NCI-H69 (cell line): ENCODE results near the gene SIGLECL1.
"Not testable (repeated sequence)": the region's sequence is repeated elsewhere in the genome, so short reads cannot be mapped to it uniquely, and the experiment has no call there.

Source experiments
- DNase-seq: peaks from one replicate; lab custom pipeline; 2025; lab: John Stamatoyannopoulos, UW

The SIGLECL1 gene

DNA sequence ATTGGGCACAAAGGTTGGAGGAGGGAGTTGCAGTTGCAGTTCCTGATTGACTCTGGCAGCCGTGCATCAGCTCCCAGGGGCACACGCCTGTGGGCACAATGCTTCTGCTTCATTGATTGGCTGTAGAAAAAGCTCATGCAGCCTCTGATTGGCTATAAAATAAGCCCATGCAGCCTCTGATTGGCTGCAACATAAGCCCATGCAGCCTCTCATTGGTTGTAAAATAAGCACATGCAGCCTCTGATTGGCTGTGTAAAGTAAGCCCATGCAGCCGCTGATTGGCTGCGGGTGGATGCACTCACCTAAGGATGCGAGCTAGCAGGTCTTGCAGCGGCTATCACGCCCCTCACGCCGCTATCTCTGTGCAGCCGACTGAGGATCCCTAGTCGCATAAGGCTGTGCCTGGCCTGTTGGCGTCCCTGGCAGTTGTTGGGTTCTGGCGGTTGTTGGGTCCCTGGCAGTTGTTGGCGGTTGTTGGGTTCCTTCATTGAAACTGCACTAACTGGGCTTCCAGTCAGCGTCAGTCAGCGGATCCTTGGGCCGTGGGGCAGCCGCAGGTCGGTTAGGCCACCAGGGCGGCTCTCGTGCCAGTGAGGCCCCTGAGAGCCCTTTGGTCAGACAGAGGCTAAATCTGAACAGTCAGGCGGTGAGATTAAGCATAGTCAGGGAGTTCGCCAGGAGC is at the start of gene SIGLECL1:
TSS of gene SIGLECL1 (plus strand) at position 295 of the 682 bp plus-strand sequence. CDS start 12,993 bp downstream, outside the sequence.
- DNase-seq, result no peak

DNA sequence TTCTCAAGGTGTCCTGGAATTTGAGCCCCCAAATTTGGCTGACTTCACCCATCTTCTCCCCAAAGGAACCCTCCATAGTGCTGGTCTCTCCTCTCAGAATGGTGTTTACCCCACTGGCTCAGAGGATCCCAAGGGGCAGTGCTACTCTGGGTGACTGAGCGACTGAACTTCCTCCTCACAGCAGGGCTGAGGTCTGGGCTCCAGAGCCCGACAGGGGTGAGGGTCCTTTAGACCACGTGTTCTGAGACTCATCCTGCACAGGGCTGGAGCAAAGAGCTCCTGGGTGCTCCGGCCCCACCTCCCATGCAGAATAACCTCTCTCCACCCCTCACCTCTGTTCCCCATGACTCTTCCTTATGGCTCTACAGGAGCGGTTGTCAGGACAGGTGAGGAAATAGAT is 49.2 kb upstream of the SIGLECL1 start:
- DNase-seq, result no peak

DNA sequence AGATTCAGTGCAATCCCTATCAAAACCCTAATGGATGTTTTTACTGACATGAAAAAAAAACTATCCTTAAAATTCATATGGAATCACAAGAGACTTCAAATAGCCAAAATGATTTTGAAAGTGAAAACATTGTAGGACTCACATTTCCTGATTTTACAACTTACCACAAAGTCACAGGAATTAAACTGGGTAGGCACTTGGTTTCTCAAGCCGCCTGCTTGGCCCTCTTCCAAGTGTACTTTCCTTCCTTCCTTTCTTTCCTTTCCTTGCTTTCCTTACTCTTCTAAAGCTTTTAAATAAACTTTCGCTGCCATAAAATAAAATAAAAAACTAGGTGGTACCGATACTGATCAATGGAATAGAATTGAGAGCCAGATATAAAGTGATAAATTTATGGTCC is 47.0 kb upstream of the SIGLECL1 start:
- no peak for DNase-seq

DNA sequence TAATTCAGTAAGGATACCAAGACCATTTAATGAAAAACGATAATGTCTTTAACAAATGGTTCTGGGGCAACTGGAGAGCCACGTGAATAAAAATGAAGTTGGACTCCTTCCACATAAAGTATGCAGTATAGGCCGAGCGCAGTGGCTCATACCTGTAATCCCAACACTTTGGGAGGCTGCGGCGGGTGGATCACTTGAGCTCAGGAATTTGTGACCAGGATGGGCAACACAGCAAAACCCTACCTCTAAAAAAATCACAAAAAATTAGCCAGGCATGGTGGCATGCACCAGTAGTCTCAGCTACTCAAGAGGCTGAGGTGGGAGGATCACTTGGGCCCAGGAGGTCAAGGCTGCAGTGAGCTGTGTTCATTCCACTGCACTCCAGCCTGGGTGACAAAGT is 46.6 kb upstream of the SIGLECL1 start:
- no peak for DNase-seq

DNA sequence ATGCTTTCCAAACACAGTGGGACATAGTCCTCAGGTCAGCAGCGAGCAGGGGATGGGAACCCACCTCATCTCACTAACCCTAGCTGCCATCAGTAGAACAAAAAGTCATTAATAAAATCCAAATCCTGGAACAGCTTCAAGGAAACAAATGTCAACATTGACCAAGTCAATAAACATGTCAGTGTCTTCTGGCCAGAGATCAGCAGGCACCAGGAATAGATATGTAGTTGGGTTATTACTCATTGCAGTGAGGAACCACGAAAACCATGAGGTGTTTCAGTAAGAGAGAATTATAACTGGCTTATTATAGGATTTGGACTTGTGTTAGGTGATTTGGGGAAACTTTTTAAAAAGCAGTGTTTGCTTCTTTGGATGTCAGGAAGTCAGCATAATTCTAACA is 43.1 kb upstream of the SIGLECL1 start:
- no peak for DNase-seq

DNA sequence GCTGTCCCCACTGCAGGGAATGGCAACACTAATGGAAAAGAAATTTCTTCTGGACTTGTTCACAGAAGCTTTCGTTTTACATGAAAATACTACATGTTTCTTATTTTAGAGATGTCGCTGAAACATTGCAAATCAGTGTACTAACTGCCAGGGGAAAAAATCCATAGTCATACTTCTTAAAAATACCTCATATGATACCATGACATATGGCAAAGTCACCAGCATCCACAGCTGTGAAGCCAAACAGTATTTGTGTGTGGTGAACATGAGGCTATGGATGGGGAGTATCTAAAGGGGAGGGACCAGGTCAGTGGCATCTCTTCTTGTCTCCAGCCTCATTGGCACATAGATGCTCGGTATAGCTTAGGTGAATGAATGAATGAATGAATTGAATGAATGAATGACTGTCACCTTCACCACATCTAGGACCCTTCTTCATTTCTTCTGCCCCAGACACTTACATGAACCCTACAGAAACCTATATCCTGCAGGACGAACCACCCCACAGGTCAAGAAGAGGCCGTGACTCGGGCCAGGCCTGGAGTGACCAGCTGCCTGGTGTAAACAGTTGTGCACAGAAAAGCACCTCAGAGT is 40.6 kb upstream of the SIGLECL1 start:
- no peak for DNase-seq

DNA sequence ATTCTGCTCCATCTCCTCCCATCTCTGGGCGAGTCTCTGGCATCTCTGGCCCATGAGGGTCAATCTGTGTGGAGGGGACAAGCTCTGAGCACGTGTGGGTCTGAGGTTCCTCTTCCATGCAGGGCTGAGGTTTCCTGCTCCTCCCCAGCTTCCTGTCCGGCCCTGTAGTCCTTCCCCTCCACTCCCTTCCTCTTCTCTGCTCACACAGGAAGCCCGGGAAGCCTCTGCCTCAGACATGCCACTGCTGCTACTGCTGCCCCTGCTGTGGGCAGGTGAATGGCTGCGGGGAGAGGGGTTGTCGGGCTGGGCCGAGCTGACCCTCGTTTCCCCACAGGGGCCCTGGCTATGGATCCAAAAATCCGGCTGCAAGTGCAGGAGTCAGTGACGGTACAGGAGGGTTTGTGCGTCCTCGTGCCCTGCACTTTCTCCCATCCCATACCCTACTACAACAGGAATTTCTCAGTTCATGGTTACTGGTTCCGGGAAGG is 40.0 kb upstream of the SIGLECL1 start:
- peak; percentile 2 for DNase-seq

DNA sequence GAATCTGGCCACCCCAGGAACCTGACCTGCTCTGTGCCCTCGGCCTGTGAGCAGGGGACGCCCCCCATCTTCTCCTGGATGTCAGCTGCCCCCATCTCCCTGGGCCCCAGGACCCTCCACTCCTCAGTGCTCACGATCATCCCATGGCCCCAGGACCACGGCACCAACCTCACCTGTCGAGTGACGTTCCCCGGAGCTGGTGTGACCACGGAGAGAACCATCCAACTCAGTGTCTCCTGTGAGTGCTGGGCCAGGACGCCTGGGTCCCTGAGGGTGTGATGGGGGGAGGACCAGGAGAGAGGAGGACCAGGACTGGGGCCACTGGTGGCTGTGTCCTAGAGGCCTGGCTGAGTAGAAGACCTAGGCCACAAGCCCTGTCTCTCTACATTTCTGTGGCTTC is 39.0 kb upstream of the SIGLECL1 start:
- DNase-seq, result no peak

DNA sequence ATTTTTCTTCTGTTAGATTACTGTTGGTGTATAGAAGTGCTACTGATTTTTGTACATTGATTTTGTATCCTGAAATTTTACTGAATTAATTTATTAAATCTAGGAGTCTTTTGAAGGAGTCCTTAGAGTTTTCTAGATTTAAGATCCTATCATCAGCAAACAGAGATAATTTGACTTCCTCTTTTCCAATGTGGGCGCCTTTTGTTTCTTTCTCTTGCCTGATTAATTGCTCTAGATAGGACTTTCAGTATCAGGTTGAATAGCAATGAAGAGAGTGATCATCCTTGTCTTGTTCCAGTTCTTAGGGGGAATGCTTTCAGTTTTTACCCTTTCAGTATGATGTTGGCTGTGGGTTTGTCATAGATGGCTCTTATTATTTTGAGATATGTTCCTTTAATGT is 31.6 kb upstream of the SIGLECL1 start:
- DNase-seq, result no peak

DNA sequence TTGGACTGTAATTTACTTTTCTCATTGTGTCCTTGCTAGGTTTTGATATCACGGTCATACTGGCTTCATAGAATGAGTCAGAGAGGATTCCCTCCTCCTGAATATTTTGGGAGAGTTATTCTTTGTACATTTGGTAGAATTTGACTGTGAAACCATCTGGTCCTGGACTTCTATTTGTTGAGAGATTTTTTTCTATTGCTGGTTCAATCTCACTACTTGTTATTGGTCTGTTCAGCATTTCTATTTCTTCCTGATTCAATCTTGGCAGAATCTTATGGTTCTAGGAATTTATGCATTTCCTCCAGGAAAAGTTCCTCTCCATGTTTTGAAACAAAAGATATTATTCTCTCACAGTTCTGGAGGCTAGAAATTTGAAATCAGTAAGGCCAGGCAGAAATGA is 30.9 kb upstream of the SIGLECL1 start:
- DNase-seq, result no peak

DNA sequence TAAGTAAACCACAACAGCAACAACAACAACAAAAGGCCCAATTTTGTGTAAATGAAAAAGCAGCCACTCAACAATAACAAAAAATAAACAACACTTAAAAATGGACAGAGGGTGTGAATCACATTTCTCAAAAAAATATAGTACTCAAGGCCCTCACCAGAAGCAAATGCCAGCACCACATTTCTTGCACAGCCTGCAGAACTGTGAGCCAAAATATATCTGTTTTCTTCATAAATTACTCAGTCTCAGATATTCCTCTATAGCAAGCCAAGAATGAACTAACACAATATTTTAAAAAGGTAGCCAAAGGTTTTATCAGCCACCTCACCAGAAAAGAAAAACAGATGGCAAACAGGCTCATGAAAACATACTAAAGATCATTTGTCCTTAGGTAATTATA is 29.9 kb upstream of the SIGLECL1 start:
- DNase-seq, result no peak

DNA sequence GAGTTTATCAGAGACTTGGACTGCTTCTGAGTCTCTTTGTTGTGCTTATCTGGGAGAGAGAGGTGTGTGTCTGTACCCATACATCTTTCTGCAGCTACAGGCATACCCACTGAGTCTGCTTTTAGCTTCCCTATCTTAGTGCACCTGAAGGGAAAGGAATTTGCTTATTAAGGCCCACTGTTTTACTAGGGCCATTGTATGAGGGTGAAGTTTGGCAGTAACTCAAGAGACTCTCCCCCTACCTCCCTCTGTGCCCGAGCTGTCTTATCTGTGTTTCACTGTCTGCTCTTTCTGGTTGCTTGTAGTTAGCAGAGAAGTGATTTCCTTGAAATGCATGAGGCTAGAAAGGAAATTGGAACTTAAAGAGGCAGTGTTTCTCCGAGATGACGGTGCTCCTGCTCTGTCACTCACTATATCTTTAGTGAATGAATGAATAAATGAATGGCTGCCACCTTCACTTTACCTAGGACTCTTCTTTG is 26.7 kb upstream of the SIGLECL1 start:
- DNase-seq, result no peak

DNA sequence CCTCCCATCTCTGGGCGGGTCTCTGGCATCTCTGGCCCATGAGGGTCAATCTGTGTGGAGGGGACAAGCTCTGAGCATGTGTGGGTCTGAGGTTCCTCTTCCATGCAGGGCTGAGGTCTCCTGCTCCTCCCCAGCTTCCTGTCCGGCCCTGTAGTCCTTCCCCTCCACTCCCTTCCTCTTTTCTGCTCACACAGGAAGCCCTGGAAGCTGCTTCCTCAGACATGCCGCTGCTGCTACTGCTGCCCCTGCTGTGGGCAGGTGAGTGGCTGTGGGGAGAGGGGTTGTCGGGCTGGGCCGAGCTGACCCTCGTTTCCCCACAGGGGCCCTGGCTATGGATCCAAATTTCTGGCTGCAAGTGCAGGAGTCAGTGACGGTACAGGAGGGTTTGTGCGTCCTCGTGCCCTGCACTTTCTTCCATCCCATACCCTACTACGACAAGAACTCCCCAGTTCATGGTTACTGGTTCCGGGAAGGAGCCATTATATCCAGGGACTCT is 25.9 kb upstream of the SIGLECL1 start, which contains the start of gene CD33:
TSS of gene CD33 (plus strand) at position 183 of the 496 bp plus-strand sequence. CDS start at position 222, 39 bp downstream.
- DNase-seq, result not testable (repeated sequence)

DNA sequence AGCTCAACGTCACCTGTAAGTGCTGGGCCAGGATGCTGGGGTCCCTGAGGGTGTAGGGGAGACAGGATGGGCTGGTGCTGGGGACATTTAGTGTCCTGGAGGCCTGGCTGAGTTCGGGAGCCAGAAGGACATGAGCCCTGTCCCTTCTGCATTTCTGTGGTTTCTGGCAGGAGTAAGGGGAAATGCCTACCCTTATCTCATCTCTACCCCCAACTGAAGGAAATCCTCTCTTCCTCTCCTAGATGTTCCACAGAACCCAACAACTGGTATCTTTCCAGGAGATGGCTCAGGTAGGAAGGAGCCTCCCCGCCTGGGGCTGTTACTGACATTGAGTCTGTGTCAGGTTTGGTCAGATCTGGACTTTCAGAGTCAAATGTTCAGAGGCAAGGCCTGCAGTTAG is 24.8 kb upstream of the SIGLECL1 start:
- DNase-seq, result no peak

DNA sequence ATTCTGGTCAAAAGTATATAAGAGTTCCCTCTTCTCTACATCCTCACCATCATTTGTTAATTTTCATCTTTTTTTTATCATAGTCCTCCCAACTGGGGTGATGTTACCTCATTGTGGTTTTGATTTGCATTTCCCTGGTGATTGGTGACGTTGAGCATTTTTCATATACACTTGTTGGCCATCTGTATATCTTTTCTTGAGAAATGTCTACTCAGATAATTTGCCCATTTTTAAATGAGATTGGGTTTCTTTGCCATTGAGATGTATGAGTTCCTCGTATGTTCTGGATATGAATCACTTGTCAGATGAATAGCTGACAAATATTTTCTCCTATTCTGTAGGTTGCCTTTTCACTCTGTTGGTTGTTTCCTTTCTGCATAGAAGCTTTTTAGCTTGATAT is 23.6 kb upstream of the SIGLECL1 start:
- DNase-seq, result no peak

DNA sequence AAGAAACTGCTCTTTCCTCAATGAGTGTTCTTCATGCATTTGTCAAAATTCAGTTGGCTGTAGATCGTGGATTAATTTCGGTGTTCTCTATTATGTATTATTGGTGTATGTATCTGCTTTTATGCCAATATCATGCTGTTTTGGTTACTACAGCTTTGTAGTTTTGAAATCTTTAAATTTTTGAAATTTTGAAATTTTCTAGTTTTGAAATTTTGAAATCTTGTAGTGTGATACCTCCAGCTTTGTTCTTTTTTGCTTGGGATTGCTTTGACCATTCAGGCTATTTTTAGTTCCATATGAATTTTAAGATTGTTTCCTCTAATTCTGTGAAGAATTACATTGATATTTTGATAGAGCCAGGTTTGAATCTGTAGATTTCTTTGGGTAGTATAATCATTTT is 22.9 kb upstream of the SIGLECL1 start:
- no peak for DNase-seq

DNA sequence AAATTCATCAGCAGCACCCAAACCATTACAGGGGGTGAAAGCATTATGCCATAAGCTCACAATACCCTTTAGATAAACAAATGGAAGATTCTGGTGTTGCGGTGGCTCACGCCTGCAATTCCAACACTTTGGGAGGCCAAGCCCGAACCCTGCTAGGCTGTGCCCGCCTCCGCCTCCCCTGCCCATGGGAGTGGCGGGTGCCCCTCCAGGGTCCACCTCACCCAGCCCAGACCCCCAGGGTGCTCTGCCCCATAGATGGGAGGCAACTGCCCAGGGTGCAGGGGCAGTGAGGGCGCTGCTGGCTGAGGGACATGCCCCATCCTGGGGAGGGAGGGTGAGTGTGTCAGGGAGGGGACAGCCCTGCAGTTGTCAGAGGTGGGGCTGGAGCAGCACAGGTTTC is 10.0 kb upstream of the SIGLECL1 start:
- no peak for DNase-seq

DNA sequence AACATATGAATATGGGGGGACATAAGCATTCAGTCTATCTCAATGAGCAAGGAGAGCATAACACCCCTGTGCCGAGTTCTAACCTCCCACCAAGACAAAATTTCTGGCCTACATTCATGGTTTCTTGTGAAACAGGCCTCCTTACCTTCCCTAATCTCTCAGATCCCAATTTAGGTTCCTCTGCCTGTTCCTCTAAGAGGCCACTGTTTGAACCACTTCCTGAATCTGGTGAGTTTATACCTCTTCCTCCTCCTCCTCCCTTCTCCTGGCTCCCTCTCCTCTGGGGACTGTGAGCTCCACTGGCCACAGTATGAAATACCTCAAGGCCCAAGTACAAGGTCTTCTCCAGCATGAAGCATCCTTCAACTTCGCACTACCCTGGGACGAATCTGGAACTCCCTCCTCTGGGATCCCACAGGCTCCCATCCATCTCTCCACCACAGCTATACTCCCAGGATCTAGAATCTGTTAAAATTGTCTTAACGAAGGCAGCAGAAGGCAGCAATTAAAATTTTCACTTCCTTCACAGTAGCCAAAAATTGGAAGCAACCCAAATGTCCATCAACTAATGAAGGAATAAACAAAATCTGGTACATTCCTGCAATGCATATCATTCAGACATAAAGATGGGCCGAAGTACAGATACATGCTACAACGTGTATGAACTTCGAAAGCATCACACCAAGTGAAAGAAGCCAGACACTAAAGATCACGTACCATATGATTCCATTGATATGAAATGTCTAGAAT is 7.8 kb upstream of the SIGLECL1 start:
- DNase-seq, result no peak

DNA sequence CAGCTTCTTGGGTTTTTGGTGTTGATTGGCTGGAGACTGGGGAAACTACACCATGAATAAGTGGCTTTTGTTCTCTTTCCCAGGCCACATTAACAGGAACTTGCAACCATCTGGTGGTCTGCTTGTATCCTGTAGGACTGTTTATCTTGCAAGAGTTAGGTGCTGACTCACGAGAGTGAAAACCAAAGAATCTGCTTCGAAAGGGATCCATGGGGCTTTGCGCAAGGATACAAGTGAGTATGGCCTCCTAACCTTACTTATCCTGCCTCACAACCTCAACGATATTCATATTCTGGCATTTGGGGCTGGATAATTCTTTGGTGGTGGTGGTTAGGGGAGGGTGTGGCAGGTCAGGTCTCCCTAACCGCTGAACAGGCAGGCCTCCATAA is 4.7 kb upstream of the SIGLECL1 start:
- no peak for DNase-seq

DNA sequence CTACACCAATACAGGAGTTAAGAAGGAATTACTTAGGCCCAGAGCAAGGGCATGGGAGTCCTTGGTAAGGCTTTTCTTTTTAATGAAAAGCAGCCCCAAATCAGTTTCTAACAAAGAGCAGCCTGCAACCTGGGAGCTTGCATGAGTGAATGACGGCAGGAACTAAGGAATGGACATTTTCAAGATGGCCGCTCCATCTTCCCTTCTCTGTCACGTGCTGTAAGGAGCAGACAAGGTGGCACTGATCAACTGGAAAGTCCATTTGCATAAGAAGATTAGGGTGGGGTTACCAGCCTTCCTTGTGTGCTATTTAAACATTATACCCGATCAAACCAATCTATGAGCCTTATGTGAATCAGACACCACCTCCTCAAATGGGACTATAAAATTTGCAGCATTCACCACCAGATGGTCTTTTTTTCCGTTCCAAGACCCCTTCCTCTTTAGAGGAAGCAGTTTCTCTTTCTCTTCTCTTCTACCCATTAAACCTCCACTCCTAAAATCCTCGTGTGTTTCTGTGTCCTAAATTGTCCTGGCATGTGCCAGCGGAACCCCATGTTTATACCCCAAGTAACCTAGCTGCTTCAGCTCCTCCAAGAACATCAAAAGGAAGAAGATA is 2.8 kb upstream of the SIGLECL1 start:
- DNase-seq, result no peak

DNA sequence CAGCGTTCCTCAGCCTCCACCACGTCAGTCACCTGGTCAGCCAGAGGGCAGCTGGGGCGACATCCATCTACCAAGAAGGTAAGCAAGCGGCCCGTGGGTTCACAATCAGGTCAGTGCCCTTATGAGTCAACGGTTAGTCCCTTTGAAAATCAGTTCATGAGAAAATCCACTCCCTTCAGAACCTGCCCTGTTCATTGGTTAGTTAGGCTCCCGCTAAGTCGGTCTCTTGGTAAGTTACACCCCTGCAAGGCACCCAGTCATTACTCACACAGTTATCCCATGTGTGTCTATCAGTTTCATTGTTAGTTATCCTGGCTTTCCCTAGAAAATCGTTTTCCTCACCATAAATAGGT is 564 bp downstream of the SIGLECL1 start:
- no peak for DNase-seq

DNA sequence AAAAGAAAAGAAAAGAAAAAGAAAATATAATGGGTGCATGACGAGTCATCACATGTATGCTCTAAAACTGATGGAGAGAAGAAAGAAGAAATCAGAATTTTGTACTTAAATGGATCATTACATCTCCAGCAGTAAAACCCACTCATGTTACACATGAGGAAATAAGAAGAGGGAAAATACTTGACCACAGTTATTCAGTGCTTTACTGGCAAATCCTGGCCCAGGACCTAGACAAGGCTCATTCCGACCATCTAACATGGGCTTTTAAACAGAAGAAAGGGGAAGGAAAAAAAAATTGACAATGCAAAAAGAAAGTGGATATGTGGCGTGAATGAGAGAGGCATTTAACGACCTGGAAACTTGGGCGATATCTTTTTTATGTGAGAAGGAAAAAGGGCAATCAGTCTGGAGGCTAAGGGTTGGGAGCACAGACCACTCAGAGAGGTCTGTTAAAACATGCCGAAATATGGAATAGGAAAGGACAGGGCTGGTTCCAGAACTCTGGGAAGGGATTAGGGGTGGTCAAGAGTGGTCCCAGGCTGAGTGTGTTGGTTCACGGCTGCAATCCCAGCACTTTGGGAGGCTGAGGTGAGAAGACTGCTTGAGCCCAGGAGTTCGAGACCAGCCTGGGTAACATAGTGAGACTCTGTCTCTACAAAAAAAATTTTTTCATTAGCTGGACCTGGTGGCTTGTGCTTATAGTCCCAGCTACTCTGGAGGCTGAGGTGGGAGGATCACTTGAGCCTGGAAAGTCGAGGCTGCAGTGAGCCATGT is 1.6 kb downstream of the SIGLECL1 start:
- DNase-seq, result no peak
